Left hindlimb (tissue), 1 donor: ENCODE data around the gene CYB5R2.

ENCODE experiments used
- DNase-seq: peaks from one replicate; pipeline ENCODE4 v3.0.0-alpha.2; 2018

CYB5R2 gene

DNA sequence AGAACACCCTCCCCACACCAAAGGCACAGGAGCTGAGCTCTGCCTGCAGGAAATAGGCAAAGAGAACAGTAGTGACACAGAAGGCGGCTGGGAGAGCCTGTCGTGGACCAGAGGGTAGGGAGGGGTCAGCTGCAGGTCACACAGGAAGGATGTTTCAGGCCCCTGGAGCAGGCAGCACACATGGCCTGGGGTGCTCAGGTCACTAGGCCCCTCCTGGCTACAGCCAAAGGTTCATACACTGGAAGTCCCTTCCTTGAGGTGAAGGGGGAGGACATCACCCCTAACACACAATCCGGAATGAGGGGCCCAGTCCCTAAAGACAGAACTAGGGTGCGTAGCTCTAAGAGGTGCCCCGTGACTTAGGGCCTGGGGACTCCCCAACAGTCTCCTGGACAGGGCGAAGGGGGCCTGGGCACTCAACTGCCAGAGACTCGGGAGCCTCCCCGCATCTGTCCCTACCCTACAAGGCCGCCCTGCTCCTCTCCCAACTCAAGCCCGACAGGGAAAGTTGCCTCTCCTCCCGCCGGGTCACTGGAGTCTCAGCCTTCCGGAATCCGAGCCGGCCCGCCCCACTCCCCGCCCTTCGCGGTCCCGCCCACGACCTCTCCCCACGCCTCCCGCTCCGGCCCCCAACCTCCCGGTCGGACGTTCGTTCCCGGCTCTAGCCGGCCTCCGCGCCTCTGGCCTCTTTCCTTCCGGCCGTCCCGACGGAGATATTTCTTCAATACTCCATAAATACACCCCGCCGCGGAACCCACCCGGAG, at the start of gene CYB5R2:
Gene CYB5R2, minus strand, starts transcription at position 541 of the 764 bp plus-strand sequence. CDS start 675 bp downstream, outside the sequence.
- DNase-seq = peak; percentile 88

- no peak for DNase-seq
Measured at GRCh38 chr11:7714786-7715185, 41.5 kb upstream of the CYB5R2 start.

- DNase-seq = no peak
Measured at GRCh38 chr11:7706377-7706776, 33.1 kb upstream of the CYB5R2 start, which contains the start of gene OVCH2. Gene OVCH2, minus strand, starts transcription at chr11:7706477. Its CDS starts 83 bp downstream, at chr11:7706394.

GRCh38 chr11:7703740-7704139, 30.4 kb upstream of the CYB5R2 start:
- no peak for DNase-seq

DNA sequence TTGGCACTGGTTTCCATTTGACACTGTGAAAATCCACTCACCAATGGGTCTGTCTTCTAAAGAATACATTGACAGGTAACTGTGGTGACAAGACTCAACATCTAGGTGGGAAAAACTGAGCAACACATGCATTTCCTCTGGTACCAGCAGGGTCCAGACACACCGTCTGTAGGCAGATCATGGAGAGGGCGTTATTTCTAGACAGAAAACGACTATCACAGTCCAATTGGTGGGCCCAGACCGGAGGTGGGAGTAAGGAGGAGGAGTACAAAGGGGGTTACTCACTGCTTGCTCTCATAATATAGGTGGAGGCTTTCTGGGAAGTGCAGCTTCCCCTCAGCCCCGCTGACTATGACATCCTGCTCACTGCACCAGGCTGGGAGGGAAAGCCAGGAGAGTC, 23.1 kb upstream of the CYB5R2 start:
- no peak for DNase-seq

DNA sequence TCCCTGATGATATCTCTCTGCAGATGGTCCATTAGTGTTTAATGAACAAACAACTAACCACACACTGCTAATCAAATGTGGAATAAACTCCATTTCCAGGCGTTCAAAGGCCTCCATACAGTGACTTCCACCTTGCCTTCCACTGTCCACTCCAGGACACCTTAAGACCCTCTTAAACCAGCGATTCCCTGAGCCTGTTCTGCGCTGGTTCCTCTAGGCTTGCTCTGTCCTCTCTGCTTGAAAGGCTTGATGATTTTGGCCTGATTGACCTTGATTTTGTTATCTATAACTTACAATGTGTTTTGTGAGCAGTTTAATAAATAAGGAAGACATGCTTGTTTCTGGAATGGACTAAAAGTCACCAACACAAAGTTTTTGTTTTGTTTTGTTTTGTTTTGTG, 20.9 kb upstream of the CYB5R2 start:
- no peak for DNase-seq

DNA sequence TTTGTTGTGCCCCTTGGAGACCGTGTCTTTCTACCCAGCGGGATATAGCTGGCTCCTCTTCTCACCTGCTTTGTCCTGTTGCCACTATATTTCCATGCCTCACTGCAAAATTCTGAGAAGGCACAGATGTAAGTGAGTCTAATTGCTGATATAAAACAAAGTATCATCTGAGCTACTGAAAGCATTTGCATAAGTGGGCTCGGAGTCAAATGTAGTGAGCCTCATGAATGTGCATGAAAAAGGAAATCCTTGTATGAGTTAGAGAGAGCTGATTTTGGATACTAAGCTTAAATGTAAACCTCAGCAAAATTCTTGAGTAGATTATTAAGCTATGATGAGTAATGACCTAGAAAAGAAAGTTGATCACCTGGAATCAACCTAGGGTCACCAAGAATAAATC, 19.1 kb upstream of the CYB5R2 start:
- DNase-seq = no peak

GRCh38 chr11:7691759-7692350, 18.6 kb upstream of the CYB5R2 start:
- DNase-seq = no peak

DNA sequence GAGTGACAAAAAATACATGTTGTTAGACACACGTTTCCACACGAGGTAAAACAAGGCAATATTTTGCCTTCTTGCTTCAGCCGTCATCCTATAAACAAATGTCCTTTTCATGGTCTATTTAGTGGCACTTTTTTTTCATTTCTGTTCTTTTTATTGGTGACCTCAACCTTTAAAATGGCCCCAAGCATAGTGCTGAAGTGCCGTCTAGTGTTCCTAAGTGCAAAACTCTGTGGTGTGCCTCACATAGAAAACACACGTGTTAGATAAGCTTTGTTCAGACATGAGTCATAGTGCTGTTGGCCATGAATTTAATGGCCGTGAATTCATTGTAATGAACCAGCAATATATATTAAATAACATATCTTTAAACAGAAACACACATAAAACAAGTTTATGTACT, 17.3 kb upstream of the CYB5R2 start:
- no peak for DNase-seq

- no peak for DNase-seq
Measured at GRCh38 chr11:7689239-7689638, 15.9 kb upstream of the CYB5R2 start.

- no peak for DNase-seq
Measured at GRCh38 chr11:7688238-7688826, 15.0 kb upstream of the CYB5R2 start.

DNA sequence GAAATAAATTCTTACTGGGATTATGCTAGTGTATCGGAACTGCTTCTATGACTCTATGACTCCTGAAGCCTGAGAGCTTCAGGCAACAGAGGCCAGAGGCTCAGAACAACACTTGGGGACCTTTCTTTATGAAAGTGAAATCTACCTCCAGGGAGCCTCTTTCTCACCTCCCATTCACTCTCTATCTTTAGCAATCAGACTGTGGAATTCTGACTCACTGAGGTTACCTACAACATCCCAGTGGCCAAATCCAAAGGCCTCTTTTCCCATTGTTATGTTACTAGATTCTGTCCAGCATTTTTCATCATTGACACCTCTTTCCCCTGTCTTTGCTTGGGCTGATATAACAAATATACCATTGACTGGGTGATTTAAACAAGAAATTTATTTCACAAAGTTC, 14.1 kb upstream of the CYB5R2 start:
- DNase-seq = no peak

GRCh38 chr11:7686761-7687160, 13.5 kb upstream of the CYB5R2 start:
- DNase-seq = no peak

DNA sequence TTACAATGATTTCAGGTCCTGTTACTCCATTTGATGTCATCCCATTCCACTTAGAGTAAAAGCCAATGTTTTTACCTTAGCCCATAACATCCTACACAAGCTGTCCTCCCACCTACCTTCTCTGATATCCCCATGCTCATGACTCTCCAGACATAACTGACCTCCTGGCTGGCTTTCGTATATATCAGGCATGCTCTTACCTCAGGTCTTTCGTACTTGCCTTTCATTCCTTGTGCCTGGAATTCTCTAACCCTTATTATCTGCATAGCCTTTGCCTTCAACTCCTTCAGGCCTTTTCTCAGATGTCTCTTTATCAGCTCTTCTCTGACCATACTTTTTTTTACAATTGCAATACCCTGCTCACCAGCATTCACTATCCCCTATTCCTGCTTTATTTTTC, 10.3 kb upstream of the CYB5R2 start:
- no peak for DNase-seq

DNA sequence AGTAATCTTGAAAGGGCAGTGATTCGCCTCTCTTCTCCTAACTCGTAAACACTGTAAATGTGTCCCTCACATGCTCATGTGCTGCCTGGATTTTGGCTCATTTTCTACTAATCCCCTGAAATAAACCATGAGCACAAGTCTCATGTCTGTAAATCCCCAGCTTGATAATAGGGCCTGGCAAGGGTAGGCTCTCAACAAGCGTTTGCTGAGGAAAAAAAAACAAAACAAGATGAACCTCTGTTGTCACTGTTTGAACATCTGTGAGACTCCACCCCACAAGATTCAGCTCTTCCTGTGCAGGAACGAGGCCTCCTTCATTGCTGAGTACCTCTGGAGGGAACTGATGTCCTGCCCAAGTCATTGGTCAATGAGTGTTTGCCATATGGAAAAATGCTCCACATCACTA, 4.5 kb upstream of the CYB5R2 start:
- DNase-seq = no peak

GRCh38 chr11:7677071-7677470, 3.8 kb upstream of the CYB5R2 start:
- DNase-seq = no peak

GRCh38 chr11:7675631-7676030, 2.3 kb upstream of the CYB5R2 start:
- DNase-seq = no peak

DNA sequence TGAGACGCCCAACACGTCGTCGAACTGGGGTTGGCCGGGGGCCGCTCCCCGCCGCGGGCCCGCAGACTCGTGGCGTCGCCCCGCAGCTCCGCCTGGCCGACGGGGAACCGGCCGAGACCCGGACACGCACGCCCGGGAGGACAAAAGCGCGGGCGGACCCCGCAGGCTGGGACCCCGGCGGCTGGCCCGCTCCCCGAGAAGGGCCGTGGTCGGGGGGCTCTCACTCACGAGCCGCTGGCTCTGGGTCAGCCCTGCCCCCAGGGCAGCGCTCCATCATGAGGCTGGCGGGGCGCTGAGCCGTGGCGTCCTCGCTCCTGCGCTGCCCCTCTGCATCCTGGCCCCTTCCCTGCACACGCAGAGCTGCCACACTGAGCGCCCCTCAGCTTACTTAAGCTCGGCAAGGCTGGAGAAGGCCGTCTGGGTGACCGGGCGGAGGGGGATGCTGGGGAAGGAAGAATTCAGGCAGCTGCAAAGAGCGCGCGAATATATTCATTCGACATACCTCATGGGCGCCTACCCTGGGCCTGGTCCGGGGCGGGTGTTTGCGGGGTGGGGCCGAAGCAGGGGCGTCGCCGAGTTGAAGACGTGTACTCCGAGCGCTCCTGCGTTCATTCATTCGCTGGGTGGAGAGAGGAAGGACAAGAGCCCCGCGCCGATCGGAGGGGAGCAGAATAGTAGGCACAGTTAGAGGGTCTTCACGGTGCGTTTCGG, 579 bp upstream of the CYB5R2 start:
- DNase-seq = peak; percentile 75

GRCh38 chr11:7672276-7672959, 882 bp downstream of the CYB5R2 start:
- no peak for DNase-seq

DNA sequence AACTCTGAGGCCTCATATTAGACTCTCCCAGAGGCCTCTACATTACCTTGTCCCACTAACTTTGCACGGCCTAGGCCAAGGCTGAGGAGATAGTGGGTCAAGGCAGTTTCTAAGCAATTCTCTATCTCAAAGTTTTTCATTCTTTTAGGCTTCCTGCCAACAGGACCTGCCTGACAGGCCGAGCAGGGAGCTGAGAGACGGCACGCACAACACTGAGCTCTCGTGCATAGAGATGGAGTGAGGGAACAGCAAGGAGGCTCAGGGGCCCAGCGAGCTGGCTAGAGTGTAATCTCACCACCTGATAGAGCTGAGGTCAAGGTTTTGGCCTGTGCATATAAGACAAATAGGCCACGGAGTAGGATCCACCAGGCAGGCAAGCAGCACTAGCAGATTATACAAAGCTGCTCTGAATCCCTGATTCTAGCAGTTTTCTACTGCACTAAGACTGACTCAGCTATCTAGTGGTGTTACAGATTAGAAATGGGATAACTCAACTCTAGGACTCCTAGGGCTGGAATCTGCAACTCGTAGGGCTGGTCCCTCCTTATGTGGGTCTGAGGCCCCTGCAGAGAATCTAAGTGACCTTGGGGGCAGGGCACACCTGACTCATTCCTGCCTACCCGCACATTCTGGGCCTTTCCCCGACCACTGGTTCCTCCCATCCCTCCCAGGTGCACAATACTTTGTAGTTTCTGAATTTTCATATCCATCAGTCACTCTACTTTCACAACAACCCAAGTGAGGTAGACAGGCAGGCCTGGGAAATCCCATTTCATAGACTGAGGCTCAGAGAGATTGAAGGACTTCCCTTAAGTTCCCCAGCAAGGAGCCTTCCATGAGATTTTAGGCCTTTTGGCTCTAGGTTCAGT, 1.7 kb downstream of the CYB5R2 start:
- no peak for DNase-seq

- DNase-seq = no peak
Measured at GRCh38 chr11:7670641-7671040, 2.7 kb downstream of the CYB5R2 start.

GRCh38 chr11:7668911-7669310, 4.4 kb downstream of the CYB5R2 start:
- DNase-seq = no peak
